Measurements from ENCODE around the gene PPIE. TPM values are rescaled to one million over a fixed set of nuclear protein-coding genes. Genes with fewer than 3 reads are reported as not detected.
"Not testable (repeated sequence)": the region's sequence is repeated elsewhere in the genome, so short reads cannot be mapped to it uniquely, and the experiment has no call there.

PPIE gene
- total and polyA plus RNA-seq, 2 of the 13 experiments (the other 11 are each of a cell fraction or from before 2014, with no cell fraction given): 15.3 to 26.3 TPM

- POLR2A ChIA-PET; BruUV-seq (replicated peaks); H4K20me1 ChIP-seq (ENCODE audit: insufficient read depth, low read length); H2AFZ ChIP-seq (ENCODE audit: low read length); H3K27ac ChIP-seq (ENCODE audit: extremely low read length, insufficient read depth, low read length); H3K9ac ChIP-seq (ENCODE audit: insufficient read depth, low read depth, low read length); H3K9me3 ChIP-seq (ENCODE audit: low read length); H3K79me2 ChIP-seq (ENCODE audit: insufficient read depth, low read length); H3K36me3 ChIP-seq (replicated peaks in 1 of 2; ENCODE audit: control insufficient read depth in 1 of 2, insufficient read depth in 2 of 2, low read length in 2 of 2); H3K27me3 ChIP-seq (ENCODE audit: control insufficient read depth in 1 of 2, insufficient read depth in 2 of 2, low read length in 2 of 2); intact Hi-C loops (cut with micrococcal nuclease; ENCODE audit: unreplicated experiment); in situ Hi-C loops (cut with HindIII; ENCODE audit: extremely low pct_ligation_motif_present, low pct_unique_long_range_greater_than_20kb); TF ChIP-seq HNF4G (IDR thresholded peaks at IDR 0.05; ENCODE audit: borderline replicate concordance, low read depth, low read length): not testable (repeated sequence)
- DNase-seq (ENCODE audit: low spot score) (peak; percentile 45), FAIRE-seq (peak; percentile 66), ATAC-seq (peak; percentile 62)
- H3K4me1 ChIP-seq (ENCODE audit: insufficient read depth, low read length): peaks cover 10% of the 10 kb centered on the region; the same call in 1 of the 2 replicates
- peak overlapping the region in 2 of 3 experiments; percentile 9 to 36; a peak in 2 of 6 replicates for H3K4me3 ChIP-seq (replicated peaks in 1 of 3; ENCODE audit: insufficient read depth in 1 of 3, low read depth in 2 of 3, low read length in 3 of 3)
- WGBS (ENCODE audit: low lambda C conversion rate): 10% methylated on average over 5 of the region's 11 CpGs
- CTCF ChIA-PET (ENCODE audit: low intra/inter-chr PET ratio, low total read pairs): interaction anchor here (0.6 kb wide), 1 partner anchor 55 kb away, joined by 3 read pairs; no protein-coding TSS in a partner anchor
- peak overlapping the region; percentile 57 for H3K4me2 ChIP-seq (ENCODE audit: low read depth, low read length)
- TF ChIP-seq PATZ1 (CRISPR knock-in tag; IDR thresholded peaks at IDR 0.05) (0 out of 2 replicates have a peak, but pooled peaks have one; percentile 9), PAXIP1 (CRISPR knock-in tag; conservative IDR thresholded peaks at IDR 0.05) (peak; percentile 36; the same call in 1 of the 2 replicates), HNF4G (CRISPR knock-in tag; IDR thresholded peaks at IDR 0.05; ENCODE audit: borderline replicate concordance, low read depth) (peak; percentile 38; the same call in 1 of the 2 replicates), HNF4A (CRISPR knock-in tag; IDR thresholded peaks at IDR 0.05) (peak; percentile 70)
Measured at GRCh38 chr1:39775141-39775540, 36.5 kb downstream of the PPIE start.

- WGBS (ENCODE audit: low lambda C conversion rate): 62% methylated on average over 8 of the region's 20 CpGs
- H3K27me3 ChIP-seq (ENCODE audit: control insufficient read depth in 1 of 2, insufficient read depth in 2 of 2, low read length in 2 of 2); H3K36me3 ChIP-seq (replicated peaks in 1 of 2; ENCODE audit: control insufficient read depth in 1 of 2, insufficient read depth in 2 of 2, low read length in 2 of 2); H4K20me1 ChIP-seq (ENCODE audit: insufficient read depth, low read length); H2AFZ ChIP-seq (ENCODE audit: low read length); H3K9ac ChIP-seq (ENCODE audit: insufficient read depth, low read depth, low read length); BruUV-seq (replicated peaks); H3K27ac ChIP-seq (ENCODE audit: extremely low read length, insufficient read depth, low read length); DNase-seq (ENCODE audit: low spot score); CTCF ChIA-PET (ENCODE audit: low intra/inter-chr PET ratio, low total read pairs); H3K79me2 ChIP-seq (ENCODE audit: insufficient read depth, low read length); H3K9me3 ChIP-seq (ENCODE audit: low read length); POLR2A ChIA-PET; intact Hi-C loops (cut with micrococcal nuclease; ENCODE audit: unreplicated experiment); in situ Hi-C loops (cut with HindIII; ENCODE audit: extremely low pct_ligation_motif_present, low pct_unique_long_range_greater_than_20kb): not testable (repeated sequence)
- peak overlapping the region; percentile 57 for H3K4me2 ChIP-seq (ENCODE audit: low read depth, low read length)
- H3K4me1 ChIP-seq (ENCODE audit: insufficient read depth, low read length): peaks cover 10% of the 10 kb centered on the region; the same call in 1 of the 2 replicates
- H3K4me3 ChIP-seq (replicated peaks in 1 of 3; ENCODE audit: insufficient read depth in 1 of 3, low read depth in 2 of 3, low read length in 3 of 3): peak overlapping the region in 1 of 3 experiments; percentile 36; a peak in 1 of 6 replicates
- FAIRE-seq: peak; percentile 44
- peak; percentile 5 for ATAC-seq
Measured at GRCh38 chr1:39775676-39776399, 37.2 kb downstream of the PPIE start.
